Measurements from ENCODE around the gene SYT2. TPM values are rescaled to one million over a fixed set of nuclear protein-coding genes. Genes with fewer than 3 reads are reported as not detected.

SYT2 gene
- total RNA-seq, 1 experiment from 2014 or later = 0.69 TPM

DNA sequence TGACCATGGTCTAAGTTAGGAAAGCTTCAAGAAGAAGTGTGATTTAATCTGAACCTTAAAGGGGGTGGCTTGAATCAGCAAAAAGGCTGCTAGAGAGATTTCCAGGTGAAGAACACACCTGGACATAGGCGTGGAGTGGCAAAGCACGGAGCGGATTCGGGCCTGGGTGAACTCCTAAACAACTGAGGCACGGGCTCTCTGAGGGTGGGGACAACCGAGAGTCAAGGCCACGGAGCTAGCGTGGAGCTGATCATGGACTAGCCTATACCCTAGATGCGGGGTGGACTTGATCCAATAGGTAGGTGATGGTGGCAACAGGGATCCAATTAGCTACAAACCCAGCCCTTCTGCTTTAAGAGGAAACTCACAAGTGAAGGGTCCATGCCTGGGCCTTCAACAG is 27.8 kb downstream of the SYT2 start:
- ChIA-PET CTCF (no interaction called here), POLR2A (ENCODE audit: low non-redundant PET) (no interaction called here)
- Histone ChIP-seq H3K27ac (ENCODE audit: low read depth, low read length, poor library complexity, severe bottlenecking) (no peak overlapping the region), H3K4me1 (ENCODE audit: insufficient read depth, low read length, poor library complexity, severe bottlenecking) (no peaks in the 10 kb centered on the region), H3K9me3 (ENCODE audit: low read depth, low read length, poor library complexity, severe bottlenecking) (no peaks in the 10 kb centered on the region), H3K4me3 (ENCODE audit: low read depth, low read length, poor library complexity, severe bottlenecking) (no peak overlapping the region), H3K27me3 (replicated peaks; ENCODE audit: insufficient read depth, low read depth, low read length, poor library complexity) (peaks cover 53% of the 10 kb centered on the region), H3K36me3 (ENCODE audit: insufficient read depth, low read length, poor library complexity, severe bottlenecking) (no peaks in the 10 kb centered on the region)
- TF ChIP-seq EZH2 (IDR thresholded peaks at IDR 0.05; ENCODE audit: borderline replicate concordance, low read depth, low read length, poor library complexity, severe bottlenecking) = no peak
- TF ChIP-seq, protein P1, sequence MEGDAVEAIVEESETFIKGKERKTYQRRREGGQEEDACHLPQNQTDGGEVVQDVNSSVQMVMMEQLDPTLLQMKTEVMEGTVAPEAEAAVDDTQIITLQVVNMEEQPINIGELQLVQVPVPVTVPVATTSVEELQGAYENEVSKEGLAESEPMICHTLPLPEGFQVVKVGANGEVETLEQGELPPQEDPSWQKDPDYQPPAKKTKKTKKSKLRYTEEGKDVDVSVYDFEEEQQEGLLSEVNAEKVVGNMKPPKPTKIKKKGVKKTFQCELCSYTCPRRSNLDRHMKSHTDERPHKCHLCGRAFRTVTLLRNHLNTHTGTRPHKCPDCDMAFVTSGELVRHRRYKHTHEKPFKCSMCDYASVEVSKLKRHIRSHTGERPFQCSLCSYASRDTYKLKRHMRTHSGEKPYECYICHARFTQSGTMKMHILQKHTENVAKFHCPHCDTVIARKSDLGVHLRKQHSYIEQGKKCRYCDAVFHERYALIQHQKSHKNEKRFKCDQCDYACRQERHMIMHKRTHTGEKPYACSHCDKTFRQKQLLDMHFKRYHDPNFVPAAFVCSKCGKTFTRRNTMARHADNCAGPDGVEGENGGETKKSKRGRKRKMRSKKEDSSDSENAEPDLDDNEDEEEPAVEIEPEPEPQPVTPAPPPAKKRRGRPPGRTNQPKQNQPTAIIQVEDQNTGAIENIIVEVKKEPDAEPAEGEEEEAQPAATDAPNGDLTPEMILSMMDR (conservative IDR thresholded peaks at IDR 0.05; ENCODE audit: low read depth, low read length) = no peak
- DNase-seq (ENCODE audit: low spot score) = no peak
- no TSS peak for BruUV-seq (replicated peaks)
- intact Hi-C loops (cut with micrococcal nuclease; ENCODE audit: unreplicated experiment) = no loop called here

DNA sequence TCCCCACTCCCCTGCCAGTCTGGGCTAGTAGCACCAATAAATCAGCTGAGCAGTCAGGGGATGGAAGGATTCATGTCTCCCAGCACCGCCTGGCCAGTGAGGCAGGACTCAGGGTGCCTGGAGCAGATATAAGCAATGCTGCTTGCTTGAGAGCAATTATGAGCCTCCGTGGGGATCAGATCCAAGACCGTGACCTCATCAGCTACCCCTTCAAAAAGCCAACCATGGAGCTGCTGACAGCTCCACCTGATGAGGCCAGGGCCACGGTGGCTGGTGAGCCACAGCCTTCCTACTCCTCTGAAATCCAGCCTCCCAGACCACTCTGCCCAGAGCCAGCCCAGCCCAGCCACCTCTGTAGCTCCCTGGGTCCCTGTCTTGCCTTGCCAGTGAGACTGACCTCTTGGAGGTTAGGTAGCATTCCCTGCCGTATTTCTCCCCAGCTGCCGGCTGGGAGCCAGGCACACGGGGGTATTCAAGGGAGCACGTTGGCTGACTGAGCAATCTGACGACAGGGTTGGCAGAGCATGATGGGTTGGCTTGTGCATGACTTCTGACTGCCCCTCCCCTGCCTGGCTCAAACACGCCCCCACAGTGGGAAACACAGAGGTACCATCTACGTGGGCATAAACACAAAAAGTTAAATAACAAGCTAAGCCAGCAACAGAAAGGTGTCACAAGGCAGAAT is 28.4 kb downstream of the SYT2 start:
- BruUV-seq (replicated peaks) = no TSS peak
- no peak for DNase-seq (ENCODE audit: low spot score)
- Histone ChIP-seq H3K27ac (ENCODE audit: low read depth, low read length, poor library complexity, severe bottlenecking) (no peak overlapping the region), H3K4me3 (ENCODE audit: low read depth, low read length, poor library complexity, severe bottlenecking) (no peak overlapping the region), H3K36me3 (ENCODE audit: insufficient read depth, low read length, poor library complexity, severe bottlenecking) (no peaks in the 10 kb centered on the region), H3K27me3 (replicated peaks; ENCODE audit: insufficient read depth, low read depth, low read length, poor library complexity) (peaks cover 48% of the 10 kb centered on the region), H3K4me1 (ENCODE audit: insufficient read depth, low read length, poor library complexity, severe bottlenecking) (no peaks in the 10 kb centered on the region), H3K9me3 (ENCODE audit: low read depth, low read length, poor library complexity, severe bottlenecking) (no peaks in the 10 kb centered on the region)
- TF ChIP-seq EZH2 (IDR thresholded peaks at IDR 0.05; ENCODE audit: borderline replicate concordance, low read depth, low read length, poor library complexity, severe bottlenecking) = no peak
- TF ChIP-seq, protein P1 (conservative IDR thresholded peaks at IDR 0.05; ENCODE audit: low read depth, low read length) = no peak
- POLR2A ChIA-PET (ENCODE audit: low non-redundant PET) = no interaction called here
- CTCF ChIA-PET = interaction anchor here (1.2 kb wide), 1 partner anchor 38 kb away, joined by 10 read pairs; no protein-coding TSS in a partner anchor
- intact Hi-C loops (cut with micrococcal nuclease; ENCODE audit: unreplicated experiment) = no loop called here

DNA sequence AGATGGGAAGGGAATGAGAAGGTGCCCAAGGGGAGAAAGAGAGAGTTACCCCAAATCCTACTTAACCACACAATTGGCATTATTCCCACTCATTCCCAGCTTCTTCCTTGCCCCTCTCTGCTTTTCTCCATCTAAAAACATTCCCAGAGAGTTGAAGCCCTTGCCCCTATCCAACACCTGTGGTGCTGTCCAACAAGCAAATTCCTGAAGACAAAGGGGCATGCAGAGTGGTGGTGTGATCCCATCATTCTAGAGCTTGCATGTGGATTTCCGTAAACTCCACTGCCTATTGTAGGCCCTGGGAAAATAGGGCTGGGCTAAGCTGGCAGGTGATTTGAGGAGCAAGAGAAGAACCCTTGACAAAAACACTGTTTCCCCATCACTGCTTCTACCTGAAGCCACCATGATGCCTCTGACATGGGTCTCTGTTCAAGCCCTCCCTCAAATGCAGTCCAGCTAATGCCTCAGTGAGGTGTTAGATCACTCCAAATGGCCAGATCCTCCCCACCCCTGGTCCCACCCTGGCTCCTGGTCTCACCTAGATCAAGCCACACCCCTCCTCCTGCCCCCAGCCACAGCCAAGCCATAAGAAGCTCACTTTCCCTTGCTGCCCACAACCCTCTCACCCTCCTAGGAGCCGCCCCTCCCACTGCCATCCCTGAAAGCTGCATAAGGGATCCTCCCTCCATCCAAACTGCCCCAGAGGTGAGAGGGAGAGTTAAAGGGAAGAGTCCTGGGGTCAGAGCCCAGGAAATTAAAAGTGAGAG is 29.5 kb downstream of the SYT2 start:
- Histone ChIP-seq H3K27me3 (replicated peaks; ENCODE audit: insufficient read depth, low read depth, low read length, poor library complexity) (peaks cover 37% of the 10 kb centered on the region), H3K9me3 (ENCODE audit: low read depth, low read length, poor library complexity, severe bottlenecking) (no peaks in the 10 kb centered on the region), H3K36me3 (ENCODE audit: insufficient read depth, low read length, poor library complexity, severe bottlenecking) (no peaks in the 10 kb centered on the region), H3K27ac (ENCODE audit: low read depth, low read length, poor library complexity, severe bottlenecking) (no peak overlapping the region), H3K4me1 (ENCODE audit: insufficient read depth, low read length, poor library complexity, severe bottlenecking) (no peaks in the 10 kb centered on the region), H3K4me3 (ENCODE audit: low read depth, low read length, poor library complexity, severe bottlenecking) (no peak overlapping the region)
- no peak for DNase-seq (ENCODE audit: low spot score)
- TF ChIP-seq, protein P1 (conservative IDR thresholded peaks at IDR 0.05; ENCODE audit: low read depth, low read length) = no peak
- no peak for TF ChIP-seq EZH2 (IDR thresholded peaks at IDR 0.05; ENCODE audit: borderline replicate concordance, low read depth, low read length, poor library complexity, severe bottlenecking)
- ChIA-PET CTCF (interaction anchor here (1.2 kb wide), 1 partner anchor 39 kb away, joined by 10 read pairs; no protein-coding TSS in a partner anchor), POLR2A (ENCODE audit: low non-redundant PET) (no interaction called here)
- intact Hi-C loops (cut with micrococcal nuclease; ENCODE audit: unreplicated experiment) = no loop called here
- no TSS peak for BruUV-seq (replicated peaks)

Measured in A673 (cell line).